Smooth muscle cell (in vitro differentiated cells): ENCODE results near the gene SPNS2. TPM values are rescaled to one million over a fixed set of nuclear protein-coding genes. Genes with fewer than 3 reads are reported as not detected.

Source experiments
- DNase-seq: peaks from one replicate; lab custom pipeline; 2025; ENCODE audit not compliant: unreplicated experiment; lab: John Stamatoyannopoulos, UW
- H2AFZ ChIP-seq: fragments of 200-600 bp; sonication (generic); 2 replicates; pipeline ENCODE4 v1.6.0; 2016; ENCODE audit warnings: antibody characterized with exemption, low read depth, mild to moderate bottlenecking
- H3F3A ChIP-seq: fragments of 200-600 bp; sonication (generic); 2 replicates; pipeline ENCODE4 v1.6.0; 2017; ENCODE audit warnings: antibody characterized with exemption, low read depth
- H3K27ac ChIP-seq: fragments of 200-600 bp; sonication (generic); 2 replicates; pipeline ENCODE4 v1.5.1; 2016; ENCODE audit warnings: low read depth, mild to moderate bottlenecking
- H3K27me3 ChIP-seq: fragments of 200-600 bp; sonication (generic); 2 replicates; pipeline ENCODE4 v1.6.1; 2016; ENCODE audit warnings: low read depth, mild to moderate bottlenecking
- H3K36me3 ChIP-seq: fragments of 200-600 bp; sonication (generic); 2 replicates; pipeline ENCODE4 v1.5.1; 2016; ENCODE audit warnings: low read depth
- H3K4me1 ChIP-seq: fragments of 200-600 bp; sonication (generic); 2 replicates; pipeline ENCODE4 v1.5.1; 2016; ENCODE audit warnings: low read depth
- H3K4me2 ChIP-seq: fragments of 200-600 bp; sonication (generic); 2 replicates; pipeline ENCODE4 v1.6.0; 2016; ENCODE audit warnings: mild to moderate bottlenecking
- H3K4me3 ChIP-seq: fragments of 200-600 bp; sonication (generic); 2 replicates; pipeline ENCODE4 v1.5.1; 2016; ENCODE audit warnings: mild to moderate bottlenecking
- H3K79me2 ChIP-seq: fragments of 200-600 bp; sonication (generic); 2 replicates; pipeline ENCODE4 v1.6.0; 2016; ENCODE audit warnings: low read depth, mild to moderate bottlenecking
- H3K9ac ChIP-seq: fragments of 200-600 bp; sonication (generic); 2 replicates; pipeline ENCODE4 v1.6.0; 2016; ENCODE audit warnings: low read depth
- H3K9me3 ChIP-seq: fragments of 200-600 bp; sonication (generic); replicated peaks from 2 replicates; pipeline ENCODE4 v1.5.1; 2016; ENCODE audit warnings: low read depth
- H4K20me1 ChIP-seq: fragments of 200-600 bp; sonication (generic); 2 replicates; pipeline ENCODE4 v1.6.0; 2016; ENCODE audit warnings: low read depth
- CTCF ChIP-seq: fragments of 200-600 bp; sonication (generic); IDR thresholded peaks from 2 replicates; pipeline ENCODE4 v1.5.1; 2017; ENCODE audit warnings: borderline replicate concordance, mild to moderate bottlenecking, antibody characterized with exemption; ENCODE audit not compliant: insufficient read depth, poor library complexity, severe bottlenecking
- WGBS: methylation state at CpG from one replicate; pipeline ENCODE4 v1.1.7; 2016; ENCODE audit warnings: low lambda C conversion rate; 5-methylcytosine and 5-hydroxymethylcytosine counted together
- polyA plus RNA-seq: library from polyadenylated mRNA; unstranded; fragments of >200 nt; fragmentation: Nextera tagmentation; extraction: Ambion mirVana; gene quantifications from 2 replicates; pipeline ENCODE4 v1.2.1, GENCODE V29; 2016
- total RNA-seq: library from RNA; depleted of rRNA; stranded (reverse); fragments of >200 nt; gene quantifications from 2 replicates; pipeline ENCODE4 v1.2.3, GENCODE V29; 2014

Gene SPNS2
- total and polyA plus RNA-seq, 2 experiments from 2014 or later: 5.1 to 16.5 TPM

- WGBS: 93% methylated on average over 8 of the region's 8 CpGs
- H3K79me2 ChIP-seq: no peaks in the 10 kb centered on the region
- H3K4me1 ChIP-seq: peaks cover 4% of the 10 kb centered on the region
- peaks cover 6% of the 10 kb centered on the region for H3K27me3 ChIP-seq
- DNase-seq: no peak
- H3K4me3 ChIP-seq: no peak overlapping the region
- H3K27ac ChIP-seq: no peak overlapping the region
- H3K4me2 ChIP-seq: no peak overlapping the region
- H3K36me3 ChIP-seq: no peaks in the 10 kb centered on the region
- no peaks in the 10 kb centered on the region for H4K20me1 ChIP-seq
- H3F3A ChIP-seq: no peaks in the 10 kb centered on the region
- no peak overlapping the region for H3K9ac ChIP-seq
- TF ChIP-seq CTCF: no peak
- no peak overlapping the region for H2AFZ ChIP-seq
- no peaks in the 10 kb centered on the region for H3K9me3 ChIP-seq
Measured at GRCh38 chr17:4507361-4508111, 8.9 kb downstream of the SPNS2 start.

- DNase-seq: no peak
- no peaks in the 10 kb centered on the region for H3K27me3 ChIP-seq
- no peak overlapping the region for H3K4me2 ChIP-seq
- no peaks in the 10 kb centered on the region for H3K79me2 ChIP-seq
- H3K4me1 ChIP-seq: peaks cover 4% of the 10 kb centered on the region
- no peak for TF ChIP-seq CTCF
- no peak overlapping the region for H3K9ac ChIP-seq
- H3F3A ChIP-seq: no peaks in the 10 kb centered on the region
- H4K20me1 ChIP-seq: no peaks in the 10 kb centered on the region
- H3K9me3 ChIP-seq: no peaks in the 10 kb centered on the region
- no peaks in the 10 kb centered on the region for H3K36me3 ChIP-seq
- H3K27ac ChIP-seq: no peak overlapping the region
- H2AFZ ChIP-seq: no peak overlapping the region
- no peak overlapping the region for H3K4me3 ChIP-seq
- 96% methylated on average over 3 of the region's 3 CpGs for WGBS
Measured at GRCh38 chr17:4508207-4508606, 9.5 kb downstream of the SPNS2 start.

GRCh38 chr17:4509401-4509800, 10.7 kb downstream of the SPNS2 start:
- no peak for DNase-seq
- Histone ChIP-seq H3K4me3 (no peak overlapping the region), H3F3A (no peaks in the 10 kb centered on the region), H4K20me1 (no peaks in the 10 kb centered on the region), H3K9me3 (no peaks in the 10 kb centered on the region), H3K9ac (no peak overlapping the region), H2AFZ (no peak overlapping the region), H3K27me3 (no peaks in the 10 kb centered on the region), H3K79me2 (no peaks in the 10 kb centered on the region), H3K27ac (no peak overlapping the region), H3K4me1 (peaks cover 9% of the 10 kb centered on the region), H3K36me3 (no peaks in the 10 kb centered on the region), H3K4me2 (no peak overlapping the region)
- no peak for TF ChIP-seq CTCF
- WGBS: 83% methylated on average over 8 of the region's 8 CpGs
